NOMO-1 treated with dmso at 0.1 percent for 144 hours (cell line): ENCODE data around the gene COL9A2.

Source experiments
- DNase-seq: peaks from one replicate; lab custom pipeline; 2025; ENCODE audit not compliant: unreplicated experiment; lab: John Stamatoyannopoulos, UW

COL9A2 gene

GRCh38 chr1:40303790-40304189 is 13.3 kb downstream of the COL9A2 start:
- DNase-seq = no peak

GRCh38 chr1:40303051-40303771 is 13.9 kb downstream of the COL9A2 start:
- DNase-seq = no peak

- DNase-seq = no peak
These were observed 14.6 kb downstream of the COL9A2 start for GRCh38 chr1:40302475-40302874.

GRCh38 chr1:40301541-40302299 is 15.4 kb downstream of the COL9A2 start:
- no peak for DNase-seq

- DNase-seq = no peak
These were observed 16.0 kb downstream of the COL9A2 start for GRCh38 chr1:40301066-40301465.

- no peak for DNase-seq
These were observed 16.4 kb downstream of the COL9A2 start for GRCh38 chr1:40300651-40301050.

- DNase-seq = no peak
These were observed 16.9 kb downstream of the COL9A2 start for GRCh38 chr1:40300249-40300567.

- DNase-seq = no peak
These were observed 17.5 kb downstream of the COL9A2 start for GRCh38 chr1:40299366-40300248.

- no peak for DNase-seq
These were observed 25.8 kb downstream of the COL9A2 start for GRCh38 chr1:40291293-40291692.

- no peak for DNase-seq
These were observed 35.2 kb downstream of the COL9A2 start for GRCh38 chr1:40281853-40282252.

GRCh38 chr1:40276122-40276521 is 41.0 kb downstream of the COL9A2 start:
- no peak for DNase-seq

GRCh38 chr1:40274331-40274730 is 42.8 kb downstream of the COL9A2 start:
- no peak for DNase-seq

GRCh38 chr1:40273547-40274166 is 43.4 kb downstream of the COL9A2 start:
- DNase-seq = no peak

GRCh38 chr1:40272653-40273213 is 44.4 kb downstream of the COL9A2 start:
- no peak for DNase-seq

GRCh38 chr1:40270152-40270834 is 46.8 kb downstream of the COL9A2 start:
- no peak for DNase-seq

- no peak for DNase-seq
These were observed 48.9 kb downstream of the COL9A2 start for GRCh38 chr1:40268211-40268610.

GRCh38 chr1:40267767-40268187 is 49.3 kb downstream of the COL9A2 start:
- DNase-seq = no peak

GRCh38 chr1:40266786-40267535 is 50.1 kb downstream of the COL9A2 start:
- DNase-seq = no peak

- no peak for DNase-seq
These were observed 51.2 kb downstream of the COL9A2 start for GRCh38 chr1:40265919-40266318.

- DNase-seq = no peak
These were observed 51.8 kb downstream of the COL9A2 start for GRCh38 chr1:40265298-40265697.
